Activated CD4-positive, alpha-beta T cell treated with anti-CD3 and anti-CD28 coated beads, Interleukin-2, Interleukin-6, amounts not matched to agents 100 ng/mL and 50 ng/mL, durations not matched to agents 16 hours and 8 hours (primary cell): Measurements from ENCODE around the gene ATP5PO.

Source experiments
- DNase-seq: peaks from one replicate; pipeline ENCODE4 v3.0.0-alpha.2; 2020

ATP5PO gene

DNA sequence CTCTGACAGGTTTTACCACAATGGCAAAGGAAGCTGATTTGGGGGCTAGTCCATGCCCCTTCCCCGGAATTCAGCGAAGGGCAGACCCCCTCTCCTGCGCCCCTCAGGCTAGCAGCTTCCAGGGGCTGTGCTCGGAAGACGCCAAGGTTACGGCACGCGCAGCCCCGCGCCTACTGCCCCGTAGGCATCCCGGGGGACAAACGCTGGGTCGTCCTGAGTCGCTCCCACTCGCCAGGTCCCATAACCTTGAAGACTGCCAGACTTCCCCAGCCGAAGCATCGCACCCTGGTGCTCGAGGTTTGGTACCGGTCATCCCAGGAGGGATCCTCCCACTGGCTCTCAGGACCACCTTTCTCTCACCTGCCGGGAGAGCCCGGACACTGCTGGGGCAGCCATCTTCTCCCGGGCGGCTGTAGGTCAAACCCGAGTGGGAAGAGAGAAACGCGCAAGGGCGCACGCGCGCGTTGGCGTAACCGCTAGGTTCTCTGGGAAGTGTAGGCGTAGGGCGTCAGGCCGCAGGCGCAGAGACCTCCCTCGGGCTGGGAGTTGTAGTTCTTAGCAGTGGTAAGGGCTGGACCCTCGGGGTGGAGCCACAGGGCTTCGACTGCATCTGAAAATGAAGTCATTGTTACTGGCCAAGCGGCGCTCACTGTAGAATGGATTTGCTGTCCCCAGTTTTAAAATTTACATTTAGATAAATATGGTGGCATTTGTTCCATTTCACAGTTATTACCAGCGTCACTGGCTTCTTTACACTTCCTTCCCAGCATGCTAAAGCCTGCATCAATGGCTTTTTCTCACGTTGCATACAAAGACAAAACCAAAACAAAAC is at the start of gene ATP5PO:
Gene ATP5PO, minus strand, starts transcription at position 437 of the 832 bp plus-strand sequence. Its CDS starts 41 bp downstream, at position 396.
- peak; percentile 99 for DNase-seq

- DNase-seq, result no peak
Observed at GRCh38 chr21:33964706-33965325, 49.2 kb upstream of the ATP5PO start.

- DNase-seq, result no peak
Observed at GRCh38 chr21:33963848-33964555, 48.4 kb upstream of the ATP5PO start.

DNA sequence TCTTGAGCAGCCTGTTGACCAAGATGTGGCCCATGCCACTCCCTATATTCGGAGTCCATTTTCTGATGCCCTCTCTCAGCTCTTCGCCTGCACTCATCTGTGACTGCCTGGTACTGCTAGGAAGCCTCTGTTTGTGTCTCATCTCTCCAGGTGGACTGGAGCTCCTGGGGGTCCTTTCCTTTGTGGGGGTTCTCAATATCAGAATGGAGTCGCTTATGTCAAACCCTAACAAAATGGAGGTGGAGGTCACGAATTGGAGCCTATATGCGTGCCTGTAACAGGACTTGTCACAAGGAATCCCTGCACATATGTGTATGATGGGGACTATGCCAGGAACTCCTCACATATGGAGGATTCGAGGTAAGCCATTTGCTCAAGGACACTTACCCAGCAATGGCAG is 46.7 kb upstream of the ATP5PO start:
- no peak for DNase-seq

GRCh38 chr21:33961061-33961460 is 45.5 kb upstream of the ATP5PO start:
- no peak for DNase-seq

DNA sequence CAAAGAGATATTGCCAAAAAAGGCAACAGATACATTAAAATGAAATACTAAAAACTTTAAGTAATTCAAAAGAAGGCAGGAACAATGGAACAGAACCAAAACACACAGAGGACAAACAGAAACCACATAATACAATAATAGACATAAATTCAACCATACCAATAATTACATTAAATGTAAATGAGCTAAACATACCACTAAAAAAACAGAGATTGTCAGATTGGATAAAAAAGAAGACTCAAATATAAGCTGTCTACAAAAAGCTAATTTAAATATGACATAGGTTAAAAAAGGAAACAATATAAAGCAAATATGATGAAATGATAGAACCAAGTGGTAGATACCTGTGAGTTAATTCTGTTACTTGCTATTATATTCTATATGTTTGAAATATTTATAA is 44.1 kb upstream of the ATP5PO start:
- DNase-seq, result no peak

- DNase-seq, result no peak
Observed at GRCh38 chr21:33954395-33954794, 38.8 kb upstream of the ATP5PO start.

DNA sequence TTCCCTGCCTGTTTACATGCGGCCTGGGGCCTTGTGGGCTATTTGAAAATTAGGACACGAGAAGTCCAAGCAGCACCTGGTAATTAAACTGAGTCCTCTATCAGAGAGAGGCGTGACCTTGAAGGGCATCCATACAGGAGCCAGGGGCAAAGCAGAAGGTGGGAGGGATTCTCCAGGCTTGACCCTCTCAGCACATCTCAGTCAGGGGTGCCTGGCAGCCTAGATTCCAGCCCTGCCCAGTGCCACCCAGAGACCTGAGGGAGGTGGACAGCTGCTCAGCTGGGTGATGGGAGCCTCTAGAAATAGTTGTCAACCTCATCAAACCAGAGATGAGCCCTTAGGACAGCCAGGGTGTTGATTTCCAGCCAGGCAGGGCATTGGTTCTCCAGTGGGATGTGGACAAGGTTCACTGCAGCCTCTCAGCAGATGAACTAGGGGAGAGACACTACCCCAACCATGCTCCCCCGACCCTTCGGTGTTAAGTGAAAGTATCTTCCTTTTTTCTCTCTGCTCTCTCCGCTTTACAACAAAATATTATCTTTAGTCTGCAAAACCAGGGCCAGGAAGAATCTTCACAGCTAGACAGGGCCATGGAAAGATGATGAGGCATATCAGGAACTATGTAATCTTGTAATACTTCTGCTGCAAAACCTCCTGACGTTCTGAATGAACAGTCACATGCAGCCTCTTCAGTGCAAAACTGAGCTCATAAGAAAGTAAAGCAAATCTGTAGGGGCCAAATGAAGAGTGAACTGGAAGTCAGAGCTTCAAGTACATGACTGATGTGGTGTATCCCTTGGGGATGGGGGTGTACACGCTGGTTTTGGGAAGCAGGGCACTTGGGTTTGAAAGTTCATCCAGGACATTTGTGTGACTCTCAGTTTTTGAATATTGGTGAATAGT is 35.9 kb upstream of the ATP5PO start:
- DNase-seq, result peak; percentile 64

DNA sequence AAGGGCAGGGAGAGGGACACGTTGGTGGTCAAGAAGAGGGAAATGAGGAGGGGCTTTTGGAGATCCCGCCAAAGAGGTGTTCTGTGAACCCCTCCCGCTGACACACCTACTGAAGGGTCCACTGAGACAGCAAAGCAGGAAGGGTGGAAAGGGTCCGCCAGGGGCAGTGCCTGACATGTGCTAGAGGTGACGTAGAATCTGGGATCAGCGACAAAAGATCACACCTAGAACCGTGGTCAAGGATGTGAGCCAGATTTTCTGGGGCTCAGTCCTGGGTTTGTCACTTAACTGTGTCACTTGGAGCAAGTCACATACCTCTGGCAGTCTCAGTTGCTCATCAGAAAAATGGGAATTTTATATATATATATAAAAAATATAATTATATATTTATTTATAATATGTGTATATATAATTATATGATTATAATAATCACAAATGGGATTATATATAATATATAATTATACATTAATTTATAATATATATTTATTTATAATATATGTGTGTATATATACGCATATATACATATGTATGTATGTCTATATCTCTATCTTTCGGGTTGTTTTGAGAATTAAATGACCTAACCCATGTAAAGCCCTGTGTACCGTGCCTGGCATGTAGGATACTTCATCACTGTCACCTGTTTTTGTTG is 35.0 kb upstream of the ATP5PO start:
- DNase-seq, result peak; percentile 39

DNA sequence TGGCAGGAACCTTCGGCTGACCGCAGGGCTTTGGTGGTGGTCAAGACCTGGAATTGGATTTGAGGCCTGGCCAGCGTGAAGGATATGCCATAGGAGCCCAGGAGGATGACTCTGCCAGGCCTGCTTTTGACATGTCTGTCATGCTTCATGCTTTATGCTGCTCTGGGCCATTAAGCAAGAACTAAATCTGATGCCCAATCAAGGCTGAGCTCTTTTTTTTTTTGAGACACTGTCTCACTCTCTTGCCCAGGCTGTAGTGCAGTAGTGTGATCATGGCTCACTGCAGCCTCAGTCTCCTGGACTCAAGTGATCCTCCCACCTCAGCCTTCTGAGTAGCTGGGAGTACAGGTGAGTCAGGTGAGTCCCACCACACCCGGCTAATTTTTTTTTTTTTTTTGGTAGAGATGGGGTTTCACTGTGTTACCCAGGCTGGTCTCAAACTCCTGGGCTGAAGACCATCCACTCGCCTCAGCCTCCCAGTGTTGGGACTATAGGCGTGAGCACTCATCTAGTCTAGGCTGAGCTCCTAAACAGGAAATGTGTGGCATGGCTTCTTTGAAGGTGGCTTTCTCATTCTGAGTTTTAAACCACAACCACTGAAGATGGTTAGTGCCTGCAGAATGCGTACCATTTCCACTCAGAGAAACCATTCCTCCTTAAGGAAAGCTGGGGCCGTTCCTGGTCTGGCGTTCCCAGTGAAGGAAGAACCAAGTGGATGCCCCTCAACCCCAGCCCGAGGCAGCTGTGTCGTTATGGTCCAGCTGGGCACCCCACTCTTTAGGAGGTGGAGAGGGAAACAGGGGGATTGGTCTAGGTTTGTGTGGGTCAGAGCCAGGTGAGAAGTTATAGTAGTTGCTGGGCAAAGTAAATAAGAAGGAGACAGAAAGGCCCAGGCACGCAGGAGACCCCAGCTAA is 34.2 kb upstream of the ATP5PO start:
- peak; percentile 92 for DNase-seq

DNA sequence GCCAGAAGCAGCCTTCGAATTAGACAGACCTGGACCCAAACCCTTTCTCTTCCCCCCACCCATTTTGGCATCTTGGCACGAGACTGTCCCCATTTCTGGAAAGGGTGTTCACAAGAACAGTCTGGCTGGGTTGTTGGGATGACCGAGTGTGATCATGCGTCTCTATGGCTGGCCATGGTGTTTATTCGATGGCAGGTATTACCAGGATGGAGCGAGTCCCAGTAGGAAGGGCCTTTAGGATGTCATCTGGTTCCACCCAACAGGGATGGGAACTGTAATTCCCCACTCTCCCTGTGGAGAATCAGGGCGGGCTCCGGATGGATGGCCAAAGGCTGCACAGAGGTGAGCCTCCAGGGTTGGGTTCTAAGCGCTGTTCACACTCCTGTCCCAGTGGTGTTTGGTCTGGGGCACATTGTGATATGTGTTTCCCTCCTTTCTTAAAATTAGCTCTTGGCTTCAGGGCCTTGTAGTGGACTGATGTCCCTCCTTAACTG is 33.4 kb upstream of the ATP5PO start:
- no peak for DNase-seq

GRCh38 chr21:33948096-33948950 is 32.7 kb upstream of the ATP5PO start:
- peak; percentile 95 for DNase-seq

- peak; percentile 94 for DNase-seq
Observed at GRCh38 chr21:33947451-33948095, 32.0 kb upstream of the ATP5PO start.

- no peak for DNase-seq
Observed at GRCh38 chr21:33945652-33946270, 30.2 kb upstream of the ATP5PO start.

DNA sequence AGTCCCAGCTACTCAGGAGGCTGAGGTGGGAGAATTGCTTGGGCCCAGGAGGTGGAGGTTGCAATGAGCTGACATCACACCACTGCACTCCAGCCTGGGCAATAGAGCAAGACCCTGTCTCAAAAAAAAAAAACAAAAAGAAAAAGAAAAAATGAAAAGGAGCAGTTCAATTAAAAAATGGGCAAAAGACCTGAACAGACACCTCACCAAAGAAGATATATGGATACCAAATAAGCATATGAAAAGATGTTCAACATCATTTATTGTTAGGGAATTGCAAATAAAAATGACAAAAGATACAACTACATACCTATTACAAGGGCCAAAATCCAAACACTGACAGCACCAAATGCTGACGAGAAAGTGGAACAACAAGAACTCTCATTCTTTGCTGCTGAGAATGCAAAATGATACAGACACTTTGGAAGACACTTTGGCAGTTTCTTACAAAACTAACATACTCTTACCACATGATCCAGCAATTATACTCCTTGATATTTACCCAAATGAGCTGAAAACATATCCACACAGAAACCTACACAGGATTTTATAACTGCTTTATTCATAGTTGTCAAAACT is 28.7 kb upstream of the ATP5PO start:
- DNase-seq, result no peak

- DNase-seq, result no peak
Observed at GRCh38 chr21:33943293-33943692, 27.7 kb upstream of the ATP5PO start.

GRCh38 chr21:33942426-33942825 is 26.8 kb upstream of the ATP5PO start:
- no peak for DNase-seq

DNA sequence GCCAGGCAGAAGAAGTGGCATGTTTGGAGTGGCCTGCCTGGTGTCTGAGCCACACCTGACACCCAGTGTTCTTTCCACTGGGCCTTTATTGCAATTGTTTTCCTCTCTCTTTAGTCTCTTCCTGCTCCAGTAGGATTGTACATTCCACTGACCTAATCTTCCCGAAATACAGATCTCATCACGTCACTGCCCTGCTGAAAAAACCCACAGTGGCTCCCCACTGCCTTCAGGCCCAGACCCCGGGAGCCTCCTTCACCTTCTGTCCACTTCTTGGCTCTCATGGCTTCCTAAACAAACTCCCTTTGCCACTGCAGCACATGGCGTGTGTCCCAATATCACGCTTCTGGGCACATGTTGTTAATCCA is 25.3 kb upstream of the ATP5PO start:
- DNase-seq, result no peak
